HG03060 (cell line): ENCODE data around the gene TMEM178B.
"Not testable (repeated sequence)": the region's sequence is repeated elsewhere in the genome, so short reads cannot be mapped to it uniquely, and the experiment has no call there.

Experiments
- ATAC-seq: cut with Tn5 transposase; IDR thresholded peaks from one replicate; pipeline ENCODE4 v1.9.1; 2021; ENCODE audit warnings: low read depth, moderate number of reproducible peaks; ENCODE audit not compliant: unreplicated experiment

TMEM178B gene

GRCh38 chr7:141132671-141133070, 58.8 kb downstream of the TMEM178B start:
- ATAC-seq: no peak

GRCh38 chr7:141133646-141134045, 59.8 kb downstream of the TMEM178B start:
- ATAC-seq: no peak

- no peak for ATAC-seq
Observed at GRCh38 chr7:141142058-141142457, 68.2 kb downstream of the TMEM178B start.

- no peak for ATAC-seq
Observed at GRCh38 chr7:141144921-141145629, 71.2 kb downstream of the TMEM178B start.

DNA sequence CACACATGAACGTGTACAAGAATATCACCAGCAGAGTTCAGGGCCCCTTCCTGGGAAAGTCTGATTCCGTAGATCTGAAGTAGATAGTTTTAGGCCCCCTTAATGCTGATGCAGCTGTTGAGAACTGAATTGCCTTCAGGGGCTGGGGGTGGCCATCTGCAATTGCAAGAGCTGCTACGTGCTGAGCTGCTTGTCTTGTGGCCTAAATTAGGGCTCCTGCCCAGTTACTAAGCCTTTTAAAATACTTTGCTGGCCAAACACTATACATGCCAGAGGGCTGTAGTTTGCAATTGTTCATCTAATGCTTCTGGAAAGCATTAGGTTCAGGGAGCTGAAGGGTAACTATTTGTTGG, 71.7 kb downstream of the TMEM178B start:
- ATAC-seq: no peak

GRCh38 chr7:141147482-141147881, 73.6 kb downstream of the TMEM178B start:
- no peak for ATAC-seq

- no peak for ATAC-seq
Observed at GRCh38 chr7:141150465-141150864, 76.6 kb downstream of the TMEM178B start.

GRCh38 chr7:141151746-141152145, 77.9 kb downstream of the TMEM178B start:
- ATAC-seq: no peak

DNA sequence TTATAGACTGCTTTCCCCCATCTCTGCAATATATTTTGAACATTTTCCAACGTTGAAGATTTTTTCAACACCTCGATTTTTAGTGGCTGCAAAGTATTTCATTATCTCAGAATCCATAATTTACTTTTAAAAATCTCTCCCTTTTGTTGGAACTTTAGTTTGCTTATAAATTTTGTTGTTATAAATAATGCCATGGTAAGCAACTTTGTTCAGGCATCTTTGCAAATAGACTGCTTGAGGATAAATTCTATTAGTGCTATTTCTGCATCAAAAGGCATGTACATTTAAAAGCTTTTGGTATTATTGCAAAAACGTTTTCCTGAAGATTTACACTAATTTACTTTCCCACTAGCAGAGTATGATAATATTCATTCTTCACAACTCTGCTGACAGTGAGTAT, 79.4 kb downstream of the TMEM178B start:
- no peak for ATAC-seq

DNA sequence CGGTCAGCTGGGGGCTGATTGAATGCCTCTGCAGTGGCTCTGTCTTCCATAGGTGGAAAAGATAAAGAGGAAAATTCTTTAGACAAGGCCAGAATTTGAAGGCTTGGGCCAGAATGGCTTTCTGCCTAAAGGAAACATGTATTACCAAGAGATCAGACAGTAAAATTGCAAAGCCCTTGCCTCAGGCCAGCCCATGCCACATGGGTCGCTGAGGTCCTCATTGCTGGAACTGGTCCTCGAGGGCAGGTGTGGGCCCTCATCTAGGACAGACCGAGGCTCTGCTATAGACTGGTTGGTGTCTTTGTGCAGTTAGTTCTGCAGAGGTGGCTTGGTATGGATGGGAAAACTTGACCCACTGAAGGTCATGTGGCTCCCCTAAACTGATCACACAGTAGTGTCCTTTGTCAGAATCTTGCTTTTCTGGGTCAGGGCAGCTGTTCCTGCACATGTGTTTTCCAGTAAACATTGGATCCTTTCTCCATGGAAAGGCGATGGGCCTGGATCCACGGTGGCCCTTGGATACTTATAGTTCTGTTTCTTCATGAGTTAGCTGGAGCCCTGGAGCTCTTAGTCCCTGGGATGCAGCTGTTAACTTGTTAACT, 80.4 kb downstream of the TMEM178B start:
- ATAC-seq: no peak

DNA sequence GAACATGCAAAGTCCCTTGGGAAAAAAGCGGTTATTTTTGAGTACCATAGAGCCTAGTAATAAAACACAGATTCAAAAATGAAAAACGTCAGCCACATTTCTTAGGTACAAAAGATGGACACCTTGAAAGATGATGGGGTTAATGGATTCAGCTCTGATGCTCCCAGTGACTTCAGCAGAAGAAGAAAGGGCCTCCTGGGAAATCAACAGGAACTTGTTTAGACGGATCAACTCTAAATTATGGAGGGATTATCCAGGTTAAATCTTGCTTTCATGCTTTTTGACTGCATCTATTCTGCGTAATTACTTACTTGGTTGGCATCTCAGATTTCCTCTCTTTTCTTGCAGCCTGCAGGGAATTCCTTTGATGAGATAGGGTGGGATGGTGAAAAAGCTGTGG, 82.5 kb downstream of the TMEM178B start:
- no peak for ATAC-seq

- no peak for ATAC-seq
Observed at GRCh38 chr7:141157138-141157765, 83.4 kb downstream of the TMEM178B start.

- no peak for ATAC-seq
Observed at GRCh38 chr7:141158561-141158960, 84.7 kb downstream of the TMEM178B start.

DNA sequence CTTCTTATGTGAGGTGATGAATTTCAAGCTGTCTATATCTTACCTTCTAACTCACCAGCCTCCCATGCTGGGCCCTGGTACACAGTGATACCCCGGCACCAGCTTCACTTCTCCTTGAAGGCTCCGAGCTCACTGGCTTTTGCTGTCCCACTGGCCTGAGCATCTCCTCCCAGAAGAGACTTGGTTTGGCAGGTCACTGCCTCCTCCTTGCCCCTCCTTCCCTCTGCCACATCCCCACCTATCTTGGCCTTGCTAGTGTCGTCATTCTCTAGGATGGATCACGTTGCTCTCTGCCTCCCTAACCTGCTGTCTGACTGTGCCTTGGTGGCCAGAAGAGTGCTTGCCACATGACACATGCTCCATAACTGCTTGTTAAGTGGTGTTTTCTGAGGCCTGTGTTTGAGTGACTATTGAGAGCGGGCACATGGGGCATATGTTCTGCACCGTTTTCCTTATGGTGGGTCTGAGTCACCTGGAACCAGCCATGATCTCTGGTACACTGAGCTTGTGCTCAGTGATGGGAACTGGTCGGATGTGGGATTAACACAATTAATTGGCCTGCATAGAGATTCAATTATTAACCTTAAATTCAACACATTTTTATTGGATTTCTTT, 86.5 kb downstream of the TMEM178B start:
- ATAC-seq: no peak

DNA sequence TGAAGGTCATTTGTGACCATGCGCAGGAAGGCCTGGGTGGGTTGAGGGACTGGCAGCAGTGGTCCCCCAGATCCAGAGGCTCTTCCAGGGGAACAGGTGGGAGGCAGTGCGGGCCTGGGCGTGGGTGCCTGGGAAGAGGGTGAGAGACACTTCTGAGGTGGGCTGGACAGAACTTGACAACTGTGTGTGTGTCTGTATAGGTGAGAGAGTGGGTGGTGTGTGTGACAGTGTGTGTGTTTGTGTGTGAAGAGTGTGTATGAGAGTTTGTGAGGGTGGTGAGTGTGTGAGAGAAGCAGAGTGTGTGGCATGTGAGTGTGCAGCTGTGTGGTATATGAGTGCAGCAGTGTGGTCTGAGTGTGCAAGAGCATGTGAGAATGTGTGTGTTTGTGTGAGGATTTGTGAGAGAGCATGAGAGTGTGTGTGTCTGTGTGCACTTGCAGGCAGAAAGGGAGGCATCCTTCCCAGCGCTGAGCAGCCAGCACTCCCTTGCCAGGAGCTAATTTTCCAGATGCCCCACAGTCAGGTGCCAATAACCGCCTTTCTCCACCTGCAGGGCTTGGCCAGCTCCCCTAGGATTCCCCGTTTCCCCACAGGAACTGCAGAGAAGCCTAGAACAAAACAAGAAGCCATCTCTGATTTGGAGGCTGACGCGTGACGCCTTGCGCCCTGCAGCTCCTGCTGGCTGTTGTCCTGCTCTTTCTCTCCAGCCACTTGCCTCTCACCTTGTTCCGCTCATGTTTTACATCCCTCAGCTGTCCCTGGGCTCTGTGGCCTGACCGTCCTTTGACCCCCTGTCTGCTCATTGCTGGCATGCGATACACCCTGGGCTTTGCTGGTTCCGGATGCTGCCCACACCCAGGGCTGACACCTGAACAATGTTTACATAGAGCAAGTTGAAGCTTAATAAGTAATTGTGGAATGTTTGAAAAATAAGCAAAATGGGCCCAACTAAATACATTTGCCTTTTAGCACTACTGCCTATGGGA, 88.0 kb downstream of the TMEM178B start:
- no peak for ATAC-seq

DNA sequence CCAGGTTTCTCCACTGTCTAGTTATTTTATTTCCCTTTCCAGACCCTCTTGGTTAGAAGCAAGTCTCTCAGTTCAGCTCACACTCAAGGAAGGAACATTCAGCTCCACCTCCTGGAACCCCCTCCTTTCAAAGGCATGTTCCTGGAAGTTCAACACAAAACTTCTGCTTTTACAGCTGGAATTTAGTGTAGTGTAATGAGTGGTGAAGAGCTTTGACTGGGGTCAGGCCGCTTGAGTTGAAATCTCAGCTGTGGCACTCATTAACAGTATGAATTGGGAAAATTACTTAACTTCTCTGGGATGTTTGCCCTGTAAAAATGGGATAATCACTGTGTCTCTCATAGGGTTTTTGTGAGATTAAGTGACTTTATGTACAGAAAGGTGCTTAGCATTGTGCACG, 91.7 kb downstream of the TMEM178B start:
- no peak for ATAC-seq

DNA sequence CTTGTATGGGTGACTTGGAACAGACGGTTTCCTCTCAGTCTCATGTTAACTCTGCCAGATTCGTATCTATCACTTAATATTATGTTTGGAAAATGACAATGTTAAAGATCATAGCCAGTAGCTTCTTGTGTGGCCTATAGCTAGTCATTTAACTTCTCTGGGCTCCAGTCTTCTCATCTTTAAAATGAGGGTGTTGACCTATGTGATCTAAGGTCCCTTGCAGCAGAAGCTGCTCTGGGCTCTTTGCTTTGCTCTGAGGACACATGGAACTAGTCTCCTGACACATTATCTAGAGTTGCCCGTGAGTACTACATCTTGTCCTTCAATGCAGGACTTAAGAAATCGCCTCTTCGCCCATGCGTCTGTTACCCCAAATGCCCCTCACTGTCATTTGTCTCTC, 93.1 kb downstream of the TMEM178B start:
- ATAC-seq: no peak

DNA sequence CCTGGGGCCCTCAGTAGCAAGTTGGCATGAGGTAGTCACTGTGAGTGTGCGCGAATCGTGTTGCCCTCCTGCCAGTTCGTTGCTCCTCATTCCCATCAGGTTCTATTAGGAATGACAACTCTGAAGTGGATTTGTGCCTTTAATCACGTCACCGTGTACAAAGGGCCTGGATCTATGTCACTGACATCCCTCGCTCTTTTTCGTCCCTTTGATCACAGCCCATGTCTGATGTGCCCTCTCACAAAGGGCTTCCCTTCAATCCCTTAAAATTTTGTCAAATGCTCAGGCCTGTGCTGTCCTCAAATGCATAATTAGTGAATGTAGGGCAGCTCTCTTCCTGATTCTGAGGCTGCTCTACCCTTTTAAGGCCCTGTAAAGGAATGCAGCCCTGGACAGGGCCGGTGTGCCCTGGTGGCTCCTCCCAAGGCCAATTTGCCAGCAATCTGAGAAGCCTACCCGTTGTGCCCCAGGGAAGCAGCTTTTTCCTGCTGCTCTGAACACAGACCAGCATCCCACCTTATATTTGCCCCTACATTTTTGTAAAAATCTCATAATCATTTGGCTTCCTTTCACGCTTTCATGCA, 93.6 kb downstream of the TMEM178B start:
- no peak for ATAC-seq

DNA sequence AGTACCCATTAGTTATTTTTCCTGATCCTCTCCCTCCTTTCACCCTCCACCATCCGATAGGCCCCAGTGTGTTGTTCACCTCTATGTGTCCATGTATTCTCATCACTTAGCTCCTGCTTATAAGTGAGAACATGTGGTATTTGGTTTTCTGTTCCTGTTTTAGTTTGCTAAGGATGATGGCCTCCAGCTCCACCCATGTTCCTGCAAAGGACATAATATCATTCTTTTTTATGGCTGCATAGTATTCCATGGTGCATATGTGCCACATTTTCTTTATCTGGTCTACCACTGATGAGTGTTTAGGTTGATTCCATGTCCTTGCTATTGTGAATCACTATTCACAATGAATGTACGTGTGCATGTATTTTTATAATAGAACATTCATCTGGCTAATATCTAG, 95.3 kb downstream of the TMEM178B start:
- ATAC-seq: not testable (repeated sequence)

DNA sequence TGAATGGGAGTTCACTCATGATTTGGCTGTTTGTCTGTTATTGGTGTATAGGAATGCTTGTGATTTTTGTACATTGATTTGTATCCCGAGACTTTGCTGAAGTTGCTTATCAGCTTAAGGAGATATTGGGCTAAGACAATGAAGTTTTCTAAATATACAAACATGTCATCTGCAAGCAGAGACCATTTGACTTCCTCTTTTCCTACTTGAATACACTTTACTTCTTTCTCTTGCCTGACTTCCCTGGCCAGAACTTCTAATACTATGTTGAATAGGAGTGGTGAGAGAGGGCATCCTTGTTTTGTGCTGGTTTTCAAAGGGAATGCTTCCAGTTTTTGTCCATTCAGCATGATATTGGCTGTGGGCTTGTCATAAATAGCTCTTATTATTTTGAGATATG, 101.9 kb downstream of the TMEM178B start:
- ATAC-seq: not testable (repeated sequence)
